Sigmoid colon (tissue), 4 donors: ENCODE measurements around the gene KISS1R.

ENCODE experiments used
- POLR2A ChIP-seq, 2 donors: fragments of 450-650 bp; IDR thresholded peaks; one replicate each; pipeline ENCODE4 v1.6.1; 2016; ENCODE audit warnings: antibody characterized with exemption in 2 of 2, mild to moderate bottlenecking in 2 of 2, moderate library complexity in 2 of 2
- POLR2AphosphoS5 ChIP-seq, 4 donors: sonication (generic); formaldehyde crosslinking; IDR thresholded peaks; one replicate each; pipeline ENCODE4 v1.6.1; 2017; ENCODE audit warnings: antibody characterized with exemption in 4 of 4

DNA sequence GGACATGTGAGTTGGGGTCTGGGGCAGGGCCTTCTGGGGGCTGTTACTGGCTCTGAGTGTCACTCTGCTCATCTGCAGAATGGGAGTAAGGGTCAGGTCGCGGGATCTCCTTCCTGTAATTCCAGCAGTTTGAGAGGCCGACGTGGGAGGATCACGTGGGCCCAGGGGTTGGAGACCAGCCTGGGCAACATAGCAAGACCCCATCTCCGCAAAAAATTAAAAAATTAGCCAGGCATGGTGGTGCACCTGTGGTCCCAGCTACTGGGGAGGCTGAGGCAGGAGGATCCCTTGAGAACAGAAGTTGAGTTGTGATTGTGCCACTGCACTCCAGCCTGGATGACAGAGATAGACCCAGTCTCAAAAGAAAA lies 12.7 kb downstream of the KISS1R start:
- TF ChIP-seq POLR2A (IDR thresholded peaks at IDR 0.05) (no peak), POLR2AphosphoS5 (IDR thresholded peaks at IDR 0.05) (no peak)
